Measurements from ENCODE around the gene SLC25A3. TPM values are rescaled to one million over a fixed set of nuclear protein-coding genes. Genes with fewer than 3 reads are reported as not detected.

Gene SLC25A3
- total and polyA plus RNA-seq, 9 of the 15 experiments (the other 6 are each of a cell fraction or from before 2014, with no cell fraction given): 264 to 766 (median 495) TPM

GRCh38 chr12:98644712-98645571 is 51.5 kb downstream of the SLC25A3 start, which contains the start of the genes APAF1 and IKBIP (continued):
- TF ChIP-seq, protein P1, sequence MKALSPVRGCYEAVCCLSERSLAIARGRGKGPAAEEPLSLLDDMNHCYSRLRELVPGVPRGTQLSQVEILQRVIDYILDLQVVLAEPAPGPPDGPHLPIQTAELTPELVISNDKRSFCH (CRISPR knock-in tag; IDR thresholded peaks at IDR 0.05): no peak
- TF ChIP-seq, protein P1 (tag; IDR thresholded peaks at IDR 0.05): no peak
- no peak for TF ChIP-seq ZNF77 (CRISPR knock-in tag; IDR thresholded peaks at IDR 0.05)
- TF ChIP-seq DNMT1 (IDR thresholded peaks at IDR 0.05): no peak
- peak; percentile 51 for TF ChIP-seq TOE1 (IDR thresholded peaks at IDR 0.05; ENCODE audit: borderline replicate concordance)
- TF ChIP-seq TOE1 (CRISPR knock-in tag; IDR thresholded peaks at IDR 0.05; ENCODE audit: borderline replicate concordance, low read depth): no peak
- no peak for TF ChIP-seq WHSC1 (IDR thresholded peaks at IDR 0.05; ENCODE audit: low read length)
- no peak for TF ChIP-seq TEAD2 (tag; IDR thresholded peaks at IDR 0.05)
- TF ChIP-seq ZNF175 (CRISPR knock-in tag; IDR thresholded peaks at IDR 0.05; ENCODE audit: low read depth): peak; percentile 51; the same call in 1 of the 2 replicates
- no peak for TF ChIP-seq KLF1 (tag; IDR thresholded peaks at IDR 0.05)
- no peak for TF ChIP-seq SIRT6 (IDR thresholded peaks at IDR 0.05; ENCODE audit: low read depth, low read length)
- TF ChIP-seq MCM2 (IDR thresholded peaks at IDR 0.05; ENCODE audit: low read depth): no peak
- TF ChIP-seq HNRNPLL (IDR thresholded peaks at IDR 0.05; ENCODE audit: low read depth, low read length, poor library complexity, severe bottlenecking): peak; percentile 54
- TF ChIP-seq ERF (CRISPR knock-in tag; IDR thresholded peaks at IDR 0.05): no peak; the same call in 1 of the 2 replicates
- TF ChIP-seq, protein P2, sequence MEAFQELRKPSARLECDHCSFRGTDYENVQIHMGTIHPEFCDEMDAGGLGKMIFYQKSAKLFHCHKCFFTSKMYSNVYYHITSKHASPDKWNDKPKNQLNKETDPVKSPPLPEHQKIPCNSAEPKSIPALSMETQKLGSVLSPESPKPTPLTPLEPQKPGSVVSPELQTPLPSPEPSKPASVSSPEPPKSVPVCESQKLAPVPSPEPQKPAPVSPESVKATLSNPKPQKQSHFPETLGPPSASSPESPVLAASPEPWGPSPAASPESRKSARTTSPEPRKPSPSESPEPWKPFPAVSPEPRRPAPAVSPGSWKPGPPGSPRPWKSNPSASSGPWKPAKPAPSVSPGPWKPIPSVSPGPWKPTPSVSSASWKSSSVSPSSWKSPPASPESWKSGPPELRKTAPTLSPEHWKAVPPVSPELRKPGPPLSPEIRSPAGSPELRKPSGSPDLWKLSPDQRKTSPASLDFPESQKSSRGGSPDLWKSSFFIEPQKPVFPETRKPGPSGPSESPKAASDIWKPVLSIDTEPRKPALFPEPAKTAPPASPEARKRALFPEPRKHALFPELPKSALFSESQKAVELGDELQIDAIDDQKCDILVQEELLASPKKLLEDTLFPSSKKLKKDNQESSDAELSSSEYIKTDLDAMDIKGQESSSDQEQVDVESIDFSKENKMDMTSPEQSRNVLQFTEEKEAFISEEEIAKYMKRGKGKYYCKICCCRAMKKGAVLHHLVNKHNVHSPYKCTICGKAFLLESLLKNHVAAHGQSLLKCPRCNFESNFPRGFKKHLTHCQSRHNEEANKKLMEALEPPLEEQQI (IDR thresholded peaks at IDR 0.05): no peak
- TF ChIP-seq NCOA6 (IDR thresholded peaks at IDR 0.05): peak; percentile 95
- TF ChIP-seq XRCC3 (IDR thresholded peaks at IDR 0.05): no peak
- no peak for TF ChIP-seq ZNF146 (CRISPR knock-in tag; IDR thresholded peaks at IDR 0.05; ENCODE audit: unreplicated experiment)
- peak; percentile 81 for TF ChIP-seq CCNT2 (IDR thresholded peaks at IDR 0.05; ENCODE audit: borderline replicate concordance, extremely low read depth, insufficient read length, low read depth, low read length)
- no peak for TF ChIP-seq ZBTB17 (CRISPR knock-in tag; IDR thresholded peaks at IDR 0.05)
- TF ChIP-seq KLF6 (CRISPR knock-in tag; IDR thresholded peaks at IDR 0.05; ENCODE audit: borderline replicate concordance): no peak
- TF ChIP-seq ASH1L (IDR thresholded peaks at IDR 0.05; ENCODE audit: borderline replicate concordance, low read depth, partially characterized antibody): no peak
- TF ChIP-seq, protein P3, sequence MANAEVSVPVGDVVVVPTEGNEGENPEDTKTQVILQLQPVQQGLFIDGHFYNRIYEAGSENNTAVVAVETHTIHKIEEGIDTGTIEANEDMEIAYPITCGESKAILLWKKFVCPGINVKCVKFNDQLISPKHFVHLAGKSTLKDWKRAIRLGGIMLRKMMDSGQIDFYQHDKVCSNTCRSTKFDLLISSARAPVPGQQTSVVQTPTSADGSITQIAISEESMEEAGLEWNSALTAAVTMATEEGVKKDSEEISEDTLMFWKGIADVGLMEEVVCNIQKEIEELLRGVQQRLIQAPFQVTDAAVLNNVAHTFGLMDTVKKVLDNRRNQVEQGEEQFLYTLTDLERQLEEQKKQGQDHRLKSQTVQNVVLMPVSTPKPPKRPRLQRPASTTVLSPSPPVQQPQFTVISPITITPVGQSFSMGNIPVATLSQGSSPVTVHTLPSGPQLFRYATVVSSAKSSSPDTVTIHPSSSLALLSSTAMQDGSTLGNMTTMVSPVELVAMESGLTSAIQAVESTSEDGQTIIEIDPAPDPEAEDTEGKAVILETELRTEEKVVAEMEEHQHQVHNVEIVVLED (CRISPR knock-in tag; IDR thresholded peaks at IDR 0.05): peak; percentile 83
- TF ChIP-seq LCOR (CRISPR knock-in tag; IDR thresholded peaks at IDR 0.05): no peak

All from K562 (cell line).